K562 (cell line): ENCODE data around the gene CHST12. TPM values are rescaled to one million over a fixed set of nuclear protein-coding genes. Genes with fewer than 3 reads are reported as not detected.
A peak's percentile ranks its signal among the peaks of the same experiment; 100 is the strongest.

Experiments used
- ATAC-seq: fragments of 200-7000 bp; cut with Tn5 transposase; 3 replicates; pipeline ENCODE4 v1.9.1; 2020; ENCODE audit warnings: moderate library complexity
- BruUV-seq: library from RNA; stranded (reverse); fragments of 400-500 nt; replicated peaks from 2 replicates; lab custom pipeline; 2021; lab: Mats Ljungman, UMichigan
- CTCF ChIA-PET: fragments of 300-600 bp; formaldehyde crosslinking; extraction: SDS; loops from one replicate; lab custom pipeline; 2021; ENCODE audit warnings: low intra/inter-chr PET ratio; lab: Yijun Ruan, JAX
- POLR2A ChIA-PET: fragments of 300-600, 350-650 bp; sonication (Branson Sonifier 250); formaldehyde crosslinking; extraction: SDS; loops from one replicate; lab custom pipeline; 2021; ENCODE audit warnings: antibody characterized with exemption, inconsistent platforms; lab: Yijun Ruan, JAX
- DNase-seq, 4 experiments: peaks; one replicate each; pipeline versions ENCODE4 v3.0.0 to v3.0.0-alpha.2; 2011 to 2018; ENCODE audit warnings: low spot score in 3 of 4, mixed read lengths in 3 of 4; ENCODE audit errors: extremely low read depth in 1 of 4
- FAIRE-seq: peaks from 2 replicates; lab custom pipeline; 2011; peaks lifted over from hg19 to GRCh38; lab: Jason Lieb, UNC
- H2AFZ ChIP-seq: 2 replicates; pipeline ENCODE4 v1.6.0; 2011; ENCODE audit warnings: low read depth, low read length, control low read depth, inconsistent platforms
- H3K27ac ChIP-seq: fragments of 200-600 bp; 3 replicates; pipeline ENCODE4 v1.8.0; 2011; ENCODE audit warnings: low read depth, mild to moderate bottlenecking, control low read depth, inconsistent platforms, low read length, moderate library complexity, mixed read lengths; ENCODE audit errors: extremely low read depth
- H3K27me3 ChIP-seq, 2 experiments: fragments of 300-600 bp in 1 of 2; 2 replicates in 1 of 2; 3 replicates in 1 of 2; pipeline versions ENCODE4 v1.6.0 to v1.8.0; 2011; ENCODE audit warnings: inconsistent platforms in 2 of 2, low read length in 2 of 2, mild to moderate bottlenecking in 1 of 2, mixed read lengths in 1 of 2, moderate library complexity in 1 of 2; ENCODE audit not compliant: control insufficient read depth in 2 of 2, insufficient read depth in 2 of 2
- H3K36me3 ChIP-seq: fragments of 300-600 bp; 3 replicates; pipeline ENCODE4 v1.8.0; 2011; ENCODE audit warnings: mild to moderate bottlenecking, low read length, inconsistent platforms; ENCODE audit not compliant: control insufficient read depth, insufficient read depth
- H3K4me1 ChIP-seq, 2 experiments: fragments of 200-600 bp in 1 of 2; replicated peaks in 1 of 2; 2 replicates in 1 of 2; 3 replicates in 1 of 2; pipeline versions ENCODE4 v1.5.1 to v1.8.0; 2011; ENCODE audit warnings: inconsistent platforms in 2 of 2, low read length in 2 of 2, mild to moderate bottlenecking in 1 of 2, mixed read lengths in 1 of 2, moderate library complexity in 1 of 2; ENCODE audit not compliant: control insufficient read depth in 2 of 2, insufficient read depth in 2 of 2
- H3K4me2 ChIP-seq: 2 replicates; pipeline ENCODE4 v1.6.1; 2011; ENCODE audit warnings: low read length, control low read depth, inconsistent platforms, mixed read lengths; ENCODE audit not compliant: insufficient read depth
- H3K4me3 ChIP-seq: fragments of 200-600 bp; sonication (generic), shearing (Covaris generic); 2 replicates; pipeline ENCODE4 v1.5.1; 2016; ENCODE audit warnings: control low read depth, inconsistent platforms
- H3K79me2 ChIP-seq: fragments of 200-600 bp; 3 replicates; pipeline ENCODE4 v1.8.0; 2011; ENCODE audit warnings: low read length, inconsistent platforms; ENCODE audit not compliant: control insufficient read depth, insufficient read depth
- H3K9ac ChIP-seq, 2 experiments: 2 replicates each; pipeline versions ENCODE4 v1.6.0 to v1.6.1; 2011; ENCODE audit warnings: low read depth in 2 of 2, low read length in 2 of 2, control low read depth in 1 of 2, inconsistent platforms in 1 of 2, mild to moderate bottlenecking in 1 of 2, mixed read lengths in 1 of 2; ENCODE audit not compliant: insufficient read depth in 1 of 2
- H3K9me1 ChIP-seq: one replicate; pipeline ENCODE4 v1.6.0; 2011; ENCODE audit warnings: inconsistent platforms, mild to moderate bottlenecking, low read length, moderate library complexity; ENCODE audit not compliant: control insufficient read depth, insufficient read depth
- H3K9me3 ChIP-seq: replicated peaks from 2 replicates; pipeline ENCODE4 v1.5.1; 2011; ENCODE audit warnings: low read depth, low read length, inconsistent platforms; ENCODE audit not compliant: control insufficient read depth, insufficient read depth
- H4K20me1 ChIP-seq: replicated peaks from 2 replicates; pipeline ENCODE4 v1.6.1; 2011; ENCODE audit warnings: low read length, inconsistent platforms, mixed read lengths; ENCODE audit not compliant: control insufficient read depth, insufficient read depth
- BRCA1 ChIP-seq, 2 experiments: fragments of 450-650 bp in 1 of 2; sonication (generic) in 1 of 2; formaldehyde crosslinking in 1 of 2; IDR thresholded peaks; 2 replicates each; pipeline versions ENCODE4 v1.5.0 to v1.6.1; 2017 to 2020; ENCODE audit warnings: mild to moderate bottlenecking in 1 of 2, missing genetic modification reagents in 1 of 2
- HMG20B ChIP-seq: fragments of 250-450 bp; sonication (Bioruptor Pico); IDR thresholded peaks from 2 replicates; pipeline ENCODE4 v1.5.0; 2021; ENCODE audit warnings: mild to moderate bottlenecking
- IFI16 ChIP-seq: fragments of 250-450 bp; sonication (Bioruptor Pico); IDR thresholded peaks from 2 replicates; pipeline ENCODE4 v2.1.2; 2022; ENCODE audit warnings: mild to moderate bottlenecking, inconsistent platforms
- JUNB ChIP-seq: fragments of 450-650 bp; formaldehyde crosslinking; conservative IDR thresholded peaks from 2 replicates; pipeline ENCODE4 v1.4.0; 2020; ENCODE audit warnings: mild to moderate bottlenecking
- KAT7 ChIP-seq: sonication (generic); formaldehyde crosslinking; IDR thresholded peaks from 2 replicates; pipeline ENCODE4 v1.8.0; 2022; ENCODE audit warnings: missing genetic modification reagents, mild to moderate bottlenecking, borderline replicate concordance
- KAT8 ChIP-seq: fragments of 450-650 bp; IDR thresholded peaks from 2 replicates; pipeline ENCODE4 v1.6.1; 2016; ENCODE audit warnings: low read depth, mild to moderate bottlenecking
- NCOA2 ChIP-seq, 2 experiments: fragments of 450-650 bp; IDR thresholded peaks; 2 replicates each; pipeline ENCODE4 v1.6.1; 2018; ENCODE audit warnings: mild to moderate bottlenecking in 2 of 2, moderate library complexity in 1 of 2; ENCODE audit not compliant: partially characterized antibody in 2 of 2
- NEUROD1 ChIP-seq: fragments of 150-350 bp; IDR thresholded peaks from 2 replicates; pipeline ENCODE4 v1.6.1; 2014; ENCODE audit warnings: borderline replicate concordance, low read length, low read depth; ENCODE audit not compliant: partially characterized antibody
- PCBP1 ChIP-seq: fragments of 200-400 bp; formaldehyde crosslinking; IDR thresholded peaks from 2 replicates; pipeline ENCODE4 v1.6.1; 2018; ENCODE audit warnings: mild to moderate bottlenecking, low read depth, low read length; ENCODE audit not compliant: poor library complexity, severe bottlenecking
- POLR2AphosphoS2 ChIP-seq: IDR thresholded peaks from 2 replicates; pipeline ENCODE4 v1.6.1; 2012; ENCODE audit warnings: low read length, improper control_type of control experiment
- SP2 ChIP-seq: IDR thresholded peaks from 2 replicates; pipeline ENCODE4 v1.6.1; 2011; ENCODE audit warnings: mild to moderate bottlenecking, low read depth, low read length, moderate library complexity; ENCODE audit not compliant: poor library complexity, severe bottlenecking; ENCODE audit errors: extremely low read depth
- WGBS: fragments of 100-300 bp; shearing (Covaris generic); methylation state at CpG from one replicate; pipeline ENCODE4 v1.1.6; 2016; ENCODE audit warnings: low coverage, mixed read lengths; ENCODE audit not compliant: insufficient coverage; ENCODE audit errors: missing lambda C conversion rate; 5-methylcytosine and 5-hydroxymethylcytosine counted together
- in situ Hi-C: fragments of 300-500 bp; cut with MboI; formaldehyde crosslinking; loops from 4 replicates; pipeline ENCODE4 v1.15.0; 2018; ENCODE audit warnings: inconsistent platforms, mixed read lengths
- intact Hi-C: fragments of 100-400 bp; cut with micrococcal nuclease; formaldehyde crosslinking; loops from 2 replicates; pipeline ENCODE4 v1.14.2; 2022
- polyA plus RNA-seq, 8 experiments: library from polyadenylated mRNA; depleted of rRNA in 4 of 8; stranded (reverse) in 5 of 8; unstranded in 3 of 8; fragments of >200 nt; fragmentation: Nextera tagmentation in 2 of 8; fragmentation: Illumina TruSeq in 1 of 8; extraction: Ambion mirVana in 2 of 8; extraction: Trizol in 1 of 8; gene quantifications; 2 replicates each; pipeline versions ENCODE4 v1.2.1 to v1.2.3, GENCODE V29; 2011 to 2014; ENCODE audit warnings: inconsistent platforms in 1 of 8, missing spikeins in 1 of 8
- total RNA-seq, 7 experiments: library from RNA; depleted of rRNA in 6 of 7; stranded (reverse); fragments of >200 nt in 6 of 7; fragmentation: Illumina TruSeq in 2 of 7; extraction: Trizol in 2 of 7; gene quantifications; 2 replicates each; pipeline versions ENCODE4 v1.2.1 to v1.2.3, GENCODE V29; 2011 to 2021; ENCODE audit warnings: low replicate concordance in 1 of 7
- TF ChIP-seq, protein P1 (sequence below), 2 experiments: fragments of 450-650 bp; formaldehyde crosslinking in 1 of 2; IDR thresholded peaks; 2 replicates each; pipeline versions ENCODE4 v1.4.0 to v1.6.1; 2014 to 2020; ENCODE audit warnings: mild to moderate bottlenecking in 2 of 2, borderline replicate concordance in 1 of 2, low read depth in 1 of 2

The CHST12 gene
- total and polyA plus RNA-seq, 9 of the 15 experiments (the other 6 are each of a cell fraction or from before 2014, with no cell fraction given) = 0.18 to 19.8 (median 3.6) TPM

DNA sequence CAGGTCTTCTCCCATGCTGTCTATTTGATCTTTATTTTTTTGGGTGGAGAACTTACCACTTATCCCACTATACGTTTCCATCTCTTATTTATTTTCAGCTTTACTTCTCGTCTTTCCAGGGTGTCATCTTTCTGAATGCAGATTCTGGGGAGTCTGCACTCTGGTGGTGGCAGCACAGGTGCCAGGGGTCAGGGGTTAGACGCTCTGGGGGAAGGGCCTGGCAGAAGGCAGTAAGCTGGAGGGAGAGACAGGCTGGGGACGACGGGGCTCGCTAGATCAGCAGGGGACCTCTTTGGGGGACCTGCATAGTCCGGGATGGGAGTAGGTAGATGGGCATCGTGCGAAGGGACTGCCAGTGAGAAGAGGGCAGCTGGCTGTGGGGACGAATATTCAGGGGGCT lies 22.3 kb downstream of the CHST12 start (continued):
- TF ChIP-seq PCBP1 = no peak
- no peak for TF ChIP-seq KAT7 (CRISPR knock-in tag)
- no peak for TF ChIP-seq NCOA2 (IDR thresholded peaks at IDR 0.05; ENCODE audit: partially characterized antibody in 2 of 2)

DNA sequence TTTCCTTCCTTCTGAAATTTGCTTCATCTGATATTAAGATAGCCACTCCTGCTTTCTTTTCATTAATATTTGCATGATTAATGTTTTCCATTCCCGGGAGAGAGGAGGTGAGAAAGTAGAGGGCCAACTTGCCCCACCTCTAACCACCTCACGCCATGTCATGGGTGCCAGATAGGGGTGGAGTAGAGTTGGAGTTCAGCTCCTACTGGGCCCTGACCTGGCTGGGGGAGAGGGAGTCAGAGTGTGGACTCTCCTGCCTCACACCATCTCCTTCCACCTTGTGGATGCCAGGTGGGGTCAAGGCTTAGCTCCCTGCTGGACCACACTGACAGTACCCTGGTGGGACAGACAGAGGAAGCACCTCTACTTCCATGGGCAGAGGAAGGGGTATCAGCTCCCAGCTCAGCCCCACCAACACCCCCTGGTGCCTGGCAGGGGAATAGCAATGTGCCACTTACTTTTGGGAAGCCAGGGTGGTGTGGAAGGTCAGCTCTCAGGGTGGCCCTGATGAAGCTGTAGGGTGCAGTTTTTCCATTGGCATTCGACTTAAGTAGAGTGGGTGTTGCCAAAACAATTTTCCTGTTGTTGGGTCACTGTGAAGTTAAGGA lies 28.0 kb downstream of the CHST12 start:
- 41% methylated on average over 3 of the region's 3 CpGs for WGBS
- ChIA-PET POLR2A (interaction anchor here (0.6 to 2.0 kb wide), 4 partner anchors 8 to 113 kb away, joined by 3 to 7 read pairs (median 3); no protein-coding TSS in a partner anchor), CTCF (no interaction called here)
- FAIRE-seq (peak; percentile 69), DNase-seq (peak in 3 of 4 experiments; percentile 35 to 50 (median 42)), ATAC-seq (peak; percentile 82)
- no TSS peak for BruUV-seq
- Histone ChIP-seq H4K20me1 (no peaks in the 10 kb centered on the region), H3K36me3 (peaks cover 16% of the 10 kb centered on the region; the same call in 1 of the 3 replicates), H3K4me1 (no peaks in the 10 kb centered on the region; a peak in 1 of 5 replicates), H3K79me2 (peaks cover 8% of the 10 kb centered on the region; the same call in 1 of the 3 replicates), H3K9me3 (no peaks in the 10 kb centered on the region; the same call in 1 of the 2 replicates), H3K9me1 (no peaks in the 10 kb centered on the region), H2AFZ (no peak overlapping the region), H3K27me3 (no peaks in the 10 kb centered on the region), H3K4me2 (no peak overlapping the region), H3K27ac (no peak overlapping the region), H3K9ac (no peak overlapping the region), H3K4me3 (no peak overlapping the region)
- intact Hi-C loops (loop anchor here (10.0 kb wide), 1 partner anchor 57 kb away; no protein-coding TSS in a partner anchor), in situ Hi-C loops (no loop called here)
- TF ChIP-seq HMG20B (CRISPR knock-in tag) (no peak), IFI16 (CRISPR knock-in tag) (no peak), KAT8 (no peak), JUNB (CRISPR knock-in tag) (no peak), SP2 (no peak), BRCA1 (IDR thresholded peaks at IDR 0.05) (no peak), BRCA1 (CRISPR knock-in tag; IDR thresholded peaks at IDR 0.05) (no peak), NEUROD1 (no peak), POLR2AphosphoS2 (no peak)
- TF ChIP-seq, protein P1, sequence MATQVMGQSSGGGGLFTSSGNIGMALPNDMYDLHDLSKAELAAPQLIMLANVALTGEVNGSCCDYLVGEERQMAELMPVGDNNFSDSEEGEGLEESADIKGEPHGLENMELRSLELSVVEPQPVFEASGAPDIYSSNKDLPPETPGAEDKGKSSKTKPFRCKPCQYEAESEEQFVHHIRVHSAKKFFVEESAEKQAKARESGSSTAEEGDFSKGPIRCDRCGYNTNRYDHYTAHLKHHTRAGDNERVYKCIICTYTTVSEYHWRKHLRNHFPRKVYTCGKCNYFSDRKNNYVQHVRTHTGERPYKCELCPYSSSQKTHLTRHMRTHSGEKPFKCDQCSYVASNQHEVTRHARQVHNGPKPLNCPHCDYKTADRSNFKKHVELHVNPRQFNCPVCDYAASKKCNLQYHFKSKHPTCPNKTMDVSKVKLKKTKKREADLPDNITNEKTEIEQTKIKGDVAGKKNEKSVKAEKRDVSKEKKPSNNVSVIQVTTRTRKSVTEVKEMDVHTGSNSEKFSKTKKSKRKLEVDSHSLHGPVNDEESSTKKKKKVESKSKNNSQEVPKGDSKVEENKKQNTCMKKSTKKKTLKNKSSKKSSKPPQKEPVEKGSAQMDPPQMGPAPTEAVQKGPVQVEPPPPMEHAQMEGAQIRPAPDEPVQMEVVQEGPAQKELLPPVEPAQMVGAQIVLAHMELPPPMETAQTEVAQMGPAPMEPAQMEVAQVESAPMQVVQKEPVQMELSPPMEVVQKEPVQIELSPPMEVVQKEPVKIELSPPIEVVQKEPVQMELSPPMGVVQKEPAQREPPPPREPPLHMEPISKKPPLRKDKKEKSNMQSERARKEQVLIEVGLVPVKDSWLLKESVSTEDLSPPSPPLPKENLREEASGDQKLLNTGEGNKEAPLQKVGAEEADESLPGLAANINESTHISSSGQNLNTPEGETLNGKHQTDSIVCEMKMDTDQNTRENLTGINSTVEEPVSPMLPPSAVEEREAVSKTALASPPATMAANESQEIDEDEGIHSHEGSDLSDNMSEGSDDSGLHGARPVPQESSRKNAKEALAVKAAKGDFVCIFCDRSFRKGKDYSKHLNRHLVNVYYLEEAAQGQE (IDR thresholded peaks at IDR 0.05; ENCODE audit: borderline replicate concordance) = peak; percentile 63; the same call in 1 of the 2 replicates
- TF ChIP-seq, protein P1 (CRISPR knock-in tag; IDR thresholded peaks at IDR 0.05; ENCODE audit: low read depth) = no peak
